GM19324 (cell line): ENCODE measurements around the gene TSEN15.
"Not testable (repeated sequence)": the region's sequence is repeated elsewhere in the genome, so short reads cannot be mapped to it uniquely, and the experiment has no call there.

ENCODE experiments used
- ATAC-seq: cut with Tn5 transposase; IDR thresholded peaks from one replicate; pipeline ENCODE4 v1.9.1; 2021; ENCODE audit warnings: mild to moderate bottlenecking, moderate library complexity; ENCODE audit not compliant: unreplicated experiment, low FRiP score

The TSEN15 gene

GRCh38 chr1:184030433-184031091 is 21.0 kb upstream of the TSEN15 start:
- ATAC-seq = no peak

GRCh38 chr1:184031092-184031408 is 20.5 kb upstream of the TSEN15 start:
- no peak for ATAC-seq

- no peak for ATAC-seq
These were observed 20.0 kb upstream of the TSEN15 start for GRCh38 chr1:184031409-184032107.

GRCh38 chr1:184032306-184032929 is 19.1 kb upstream of the TSEN15 start:
- ATAC-seq = no peak

- ATAC-seq = no peak
These were observed 18.6 kb upstream of the TSEN15 start for GRCh38 chr1:184032930-184033418.

GRCh38 chr1:184033711-184034167 is 17.8 kb upstream of the TSEN15 start:
- no peak for ATAC-seq

GRCh38 chr1:184034761-184035379 is 16.7 kb upstream of the TSEN15 start:
- no peak for ATAC-seq

GRCh38 chr1:184035719-184036516 is 15.6 kb upstream of the TSEN15 start:
- no peak for ATAC-seq

- ATAC-seq = no peak
These were observed 15.0 kb upstream of the TSEN15 start for GRCh38 chr1:184036517-184036949.

GRCh38 chr1:184037849-184038591 is 13.5 kb upstream of the TSEN15 start:
- ATAC-seq = no peak

GRCh38 chr1:184039126-184039525 is 12.4 kb upstream of the TSEN15 start:
- no peak for ATAC-seq

GRCh38 chr1:184041731-184042130 is 9.8 kb upstream of the TSEN15 start:
- no peak for ATAC-seq

GRCh38 chr1:184043315-184043714 is 8.2 kb upstream of the TSEN15 start:
- not testable (repeated sequence) for ATAC-seq

GRCh38 chr1:184044603-184045376 is 6.7 kb upstream of the TSEN15 start:
- ATAC-seq = no peak

- not testable (repeated sequence) for ATAC-seq
These were observed 4.0 kb upstream of the TSEN15 start for GRCh38 chr1:184047541-184047940.

GRCh38 chr1:184048561-184049240 is 2.8 kb upstream of the TSEN15 start:
- no peak for ATAC-seq

GRCh38 chr1:184049291-184049690 is 2.2 kb upstream of the TSEN15 start:
- no peak for ATAC-seq

- ATAC-seq = no peak
These were observed 1.6 kb upstream of the TSEN15 start for GRCh38 chr1:184049836-184050468.
